ENCODE data around the gene SRD5A1. TPM values are rescaled to one million over a fixed set of nuclear protein-coding genes. Genes with fewer than 3 reads are reported as not detected.
"Not testable (repeated sequence)": the region's sequence is repeated elsewhere in the genome, so short reads cannot be mapped to it uniquely, and the experiment has no call there.

Gene SRD5A1
- total RNA-seq, 1 donor from 2014 or later = 18.7 TPM

DNA sequence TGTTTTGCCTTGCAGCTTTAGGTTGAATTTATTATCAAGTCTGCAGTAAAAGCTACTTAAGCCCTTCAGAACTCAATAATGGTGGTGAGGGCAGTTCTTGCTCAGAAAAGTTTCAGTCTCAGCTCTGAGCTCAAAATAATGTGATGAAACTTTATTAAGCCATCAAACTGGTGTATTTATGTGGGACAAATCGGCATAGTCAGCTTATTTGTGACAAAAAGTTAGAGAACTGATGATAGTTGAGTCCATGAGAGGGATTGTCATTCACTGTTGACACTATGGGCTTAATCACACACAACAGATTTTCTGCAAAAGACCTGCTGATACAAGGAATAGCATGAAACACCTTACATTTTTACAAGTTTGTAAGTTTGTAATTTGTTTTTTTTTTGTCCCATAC lies 9.4 kb downstream of the SRD5A1 start:
- no peak for DNase-seq (ENCODE audit: low read depth)

DNA sequence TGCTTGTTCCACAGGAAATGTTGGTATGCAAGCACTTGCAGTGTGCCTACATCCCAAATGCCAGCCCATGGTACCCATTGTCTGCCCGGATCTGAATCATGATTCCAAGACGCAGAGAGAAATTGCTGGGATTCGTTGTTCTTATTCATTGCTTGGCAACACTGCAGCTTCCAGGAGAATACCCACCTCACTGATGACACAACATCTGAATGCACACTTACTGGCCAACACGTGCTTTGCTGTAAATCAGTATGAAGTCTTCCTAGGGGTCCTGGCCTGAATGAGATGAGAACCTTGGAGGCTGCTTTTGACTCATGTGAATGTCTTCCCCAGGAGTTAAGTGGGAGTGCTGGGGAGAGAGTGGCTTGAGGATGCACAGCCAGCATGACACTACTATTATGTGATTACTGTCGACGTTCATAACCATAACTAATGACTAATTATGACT lies 11.6 kb downstream of the SRD5A1 start:
- no peak for DNase-seq (ENCODE audit: low read depth)

DNA sequence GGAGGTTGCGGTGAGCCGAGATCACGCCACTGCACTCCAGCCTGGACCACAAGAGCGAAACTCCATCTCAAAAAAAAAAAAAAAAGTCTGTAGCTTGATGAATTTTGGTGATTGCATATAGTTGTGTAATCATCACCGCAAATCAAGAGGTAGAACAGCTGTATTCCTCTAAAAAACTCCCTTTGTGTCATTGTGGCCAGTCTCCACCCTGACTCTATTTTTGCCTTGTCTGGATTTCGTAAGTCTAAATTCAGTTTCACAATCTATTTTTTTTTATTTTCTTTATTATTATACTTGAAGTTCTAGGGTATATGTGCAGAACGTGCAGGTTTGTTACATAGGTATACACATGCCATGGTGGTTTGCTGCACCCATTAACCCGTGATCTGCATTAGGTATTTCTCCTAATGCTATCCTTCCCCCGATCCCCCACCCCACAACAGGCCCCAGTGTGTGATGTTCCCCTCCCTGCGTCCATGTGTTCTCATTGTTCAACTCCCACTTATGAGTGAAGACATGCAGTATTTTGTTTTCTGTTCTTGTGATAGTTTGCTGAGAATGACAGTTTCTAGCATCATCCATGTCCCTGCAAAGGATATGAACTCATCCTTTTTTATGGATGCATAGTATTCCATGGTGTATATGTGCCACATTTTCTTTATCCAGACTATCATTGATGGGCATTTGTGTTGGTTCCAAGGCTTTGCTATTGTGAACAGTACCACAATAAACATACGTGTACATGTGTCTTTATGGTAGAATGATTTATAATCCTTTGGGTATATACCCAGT lies 12.5 kb downstream of the SRD5A1 start:
- not testable (repeated sequence) for DNase-seq (ENCODE audit: low read depth)

DNA sequence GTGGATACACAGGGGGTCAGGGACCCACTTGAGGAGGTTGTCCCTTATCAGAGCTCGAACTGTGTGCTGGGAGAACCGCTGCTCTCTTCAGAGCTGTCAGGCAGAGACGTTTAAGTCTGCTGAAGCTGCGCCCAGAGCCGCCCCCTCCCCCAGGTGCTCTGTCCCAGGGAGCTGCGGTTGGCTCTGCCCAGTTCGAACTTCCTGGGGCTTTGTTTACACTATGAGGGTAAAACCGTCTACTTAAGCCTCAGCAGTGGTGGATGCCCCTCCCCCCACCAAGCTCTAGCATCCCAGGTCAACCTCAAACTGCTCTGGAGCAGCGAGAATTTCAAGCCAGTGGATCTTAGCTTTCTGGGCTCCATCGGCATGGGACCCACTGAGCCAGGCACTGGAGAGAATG lies 15.9 kb downstream of the SRD5A1 start:
- DNase-seq (ENCODE audit: low read depth) = no peak

DNA sequence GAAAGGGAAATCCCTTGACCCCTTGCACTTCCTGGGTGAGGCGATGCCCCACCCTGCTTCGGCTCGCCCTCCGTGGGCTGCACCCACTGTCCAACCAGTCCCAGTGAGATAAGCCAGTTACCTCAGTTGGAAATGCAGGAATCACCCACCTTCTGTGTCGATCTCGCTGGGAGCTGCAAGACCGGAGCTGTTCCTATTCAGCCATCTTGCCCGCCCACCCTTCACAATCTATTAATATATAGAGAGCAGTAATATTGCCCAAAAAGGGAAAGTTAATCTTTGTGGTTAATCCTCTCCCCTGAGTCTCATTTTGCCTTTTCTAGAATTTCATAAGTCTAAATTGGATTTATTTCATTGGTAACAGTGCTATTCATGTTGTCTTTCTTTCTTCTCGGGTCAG lies 16.4 kb downstream of the SRD5A1 start:
- DNase-seq (ENCODE audit: low read depth) = no peak

DNA sequence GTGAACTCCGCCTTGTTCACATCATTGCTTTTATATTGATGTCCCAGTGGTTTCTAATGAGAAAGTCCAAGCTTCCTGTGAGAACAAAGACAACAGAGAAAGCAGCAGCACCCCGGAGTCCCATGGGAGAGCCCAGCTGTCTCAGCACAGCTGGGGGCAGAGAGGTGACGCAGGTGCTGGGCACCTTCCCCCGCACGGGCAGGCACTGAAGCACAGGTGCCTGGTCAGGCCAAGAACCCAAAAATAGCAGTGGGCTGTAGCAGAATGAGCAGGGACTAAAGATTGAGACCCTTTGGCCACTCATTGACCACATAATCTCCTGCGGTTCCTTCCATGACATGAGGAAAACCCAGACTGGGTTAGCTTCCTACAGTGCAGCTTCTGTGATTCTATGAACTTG lies 18.8 kb downstream of the SRD5A1 start:
- peak; percentile 69 for DNase-seq (ENCODE audit: low read depth)

- no peak for DNase-seq (ENCODE audit: low read depth)
These were observed 22.2 kb downstream of the SRD5A1 start for GRCh38 chr5:6655432-6655831.

GRCh38 chr5:6656680-6657079 lies 23.4 kb downstream of the SRD5A1 start:
- peak; percentile 15 for DNase-seq (ENCODE audit: low read depth)

DNA sequence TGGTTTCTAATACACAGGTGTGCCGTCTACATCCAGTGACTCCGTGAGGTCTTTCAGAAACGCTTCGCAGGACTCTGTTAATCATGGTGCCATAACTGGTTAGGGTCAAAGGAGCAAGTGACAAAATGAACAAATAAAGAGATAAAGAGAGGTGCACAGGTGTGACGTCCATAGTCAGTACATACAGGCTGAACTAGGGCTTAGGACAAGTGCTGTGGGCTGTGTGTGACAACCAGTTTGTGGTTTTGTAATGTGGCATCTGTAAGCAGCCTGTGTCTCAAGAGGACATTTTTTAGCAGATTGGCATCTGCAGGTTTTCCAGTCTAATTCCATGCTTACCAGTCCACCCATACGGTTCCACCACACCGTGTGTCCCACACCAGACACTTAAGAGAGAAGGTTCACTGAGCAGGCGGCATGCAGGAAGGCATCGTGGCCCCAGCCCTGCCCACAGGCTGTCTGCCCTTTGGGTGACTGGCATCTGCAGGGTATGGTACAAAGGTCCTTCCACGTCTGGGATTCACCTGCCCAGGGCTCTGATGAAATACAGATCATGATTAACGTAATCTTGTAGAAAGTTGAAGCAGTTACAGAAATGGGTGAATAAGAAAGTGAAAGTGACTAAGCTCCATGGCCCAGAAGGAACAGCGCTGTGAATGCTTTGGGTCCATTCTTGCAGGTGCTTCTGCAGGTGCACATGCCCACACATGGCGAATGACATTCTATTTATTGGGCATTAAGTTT lies 26.9 kb downstream of the SRD5A1 start:
- DNase-seq (ENCODE audit: low read depth) = no peak

GRCh38 chr5:6660688-6661087 lies 27.4 kb downstream of the SRD5A1 start:
- no peak for DNase-seq (ENCODE audit: low read depth)

DNA sequence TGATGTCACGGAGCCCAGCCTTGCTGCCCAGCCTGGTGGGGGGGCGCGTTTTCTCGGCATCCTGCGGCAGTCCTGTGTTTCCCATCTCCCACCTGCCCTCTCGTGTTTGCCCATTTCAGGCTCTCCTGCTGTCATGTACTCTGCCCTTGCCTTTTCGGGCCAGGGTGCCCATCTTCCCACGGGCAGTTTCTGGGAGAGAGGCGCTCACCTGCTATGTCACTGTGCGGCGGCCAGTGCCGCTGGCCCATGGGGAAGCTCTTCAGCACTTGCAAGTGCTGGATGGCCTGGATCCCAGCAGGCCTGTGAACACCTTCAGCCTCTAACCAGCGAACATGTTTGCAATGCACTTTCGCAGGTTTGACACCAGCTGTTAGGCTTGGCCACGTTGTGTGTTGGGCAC lies 33.5 kb downstream of the SRD5A1 start:
- DNase-seq (ENCODE audit: low read depth) = no peak

- DNase-seq (ENCODE audit: low read depth) = no peak
These were observed 34.4 kb downstream of the SRD5A1 start for GRCh38 chr5:6667648-6668047.

DNA sequence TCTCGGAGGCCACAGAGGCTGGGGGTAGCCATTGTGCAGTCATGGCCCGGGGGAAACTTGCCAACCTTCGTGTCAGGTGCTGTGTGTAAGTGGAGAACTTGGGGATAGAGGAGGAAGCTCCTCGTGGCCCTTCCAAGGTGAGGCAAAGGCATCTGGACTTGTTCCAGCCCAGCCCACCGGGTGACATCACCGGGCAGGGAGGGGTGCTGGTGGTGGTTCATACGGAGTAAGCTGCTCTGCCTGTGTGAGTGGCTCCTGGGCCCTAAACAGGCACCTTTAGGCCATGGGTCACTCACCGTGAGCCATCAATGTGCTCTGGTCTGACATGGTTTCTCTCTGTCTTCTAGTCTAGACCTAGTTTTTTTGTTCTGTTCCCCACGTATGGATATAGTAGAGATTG lies 35.5 kb downstream of the SRD5A1 start:
- not testable (repeated sequence) for DNase-seq (ENCODE audit: low read depth)

DNA sequence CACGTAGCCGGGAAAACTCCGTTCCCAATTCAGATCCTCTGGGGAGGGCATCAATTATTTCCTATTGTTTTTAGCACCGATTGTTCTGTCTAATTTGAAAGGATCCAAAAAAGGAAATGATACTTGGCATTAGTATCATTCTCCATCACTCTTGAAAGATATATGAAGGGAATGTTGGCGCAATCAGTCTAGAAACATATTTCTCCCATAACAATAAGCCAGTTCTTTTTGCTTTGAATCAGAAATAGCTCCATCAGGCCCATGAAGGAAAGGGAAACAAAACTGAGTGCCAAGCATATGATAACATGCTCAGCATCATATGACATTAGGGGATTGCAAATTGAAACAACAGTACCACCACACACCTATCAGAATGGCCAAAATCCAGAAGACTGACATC lies 39.8 kb downstream of the SRD5A1 start:
- no peak for DNase-seq (ENCODE audit: low read depth)

DNA sequence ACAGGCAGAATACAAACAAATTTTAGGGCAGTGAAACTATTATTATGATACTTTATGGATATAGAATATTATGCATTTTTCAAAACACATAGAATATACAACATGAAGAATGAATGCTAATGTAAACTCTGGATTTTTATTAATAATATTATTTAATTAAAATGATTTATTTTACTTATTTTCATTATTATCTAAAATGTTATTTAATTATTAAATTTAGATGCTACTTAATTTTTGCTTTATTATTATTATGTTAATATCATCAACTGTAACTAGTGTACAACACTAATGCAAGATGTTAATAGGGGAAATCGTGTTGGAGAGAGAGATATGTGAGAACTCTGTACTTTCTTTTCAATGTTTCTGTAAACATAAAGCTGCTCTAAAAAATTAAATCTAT lies 40.7 kb downstream of the SRD5A1 start:
- no peak for DNase-seq (ENCODE audit: low read depth)

DNA sequence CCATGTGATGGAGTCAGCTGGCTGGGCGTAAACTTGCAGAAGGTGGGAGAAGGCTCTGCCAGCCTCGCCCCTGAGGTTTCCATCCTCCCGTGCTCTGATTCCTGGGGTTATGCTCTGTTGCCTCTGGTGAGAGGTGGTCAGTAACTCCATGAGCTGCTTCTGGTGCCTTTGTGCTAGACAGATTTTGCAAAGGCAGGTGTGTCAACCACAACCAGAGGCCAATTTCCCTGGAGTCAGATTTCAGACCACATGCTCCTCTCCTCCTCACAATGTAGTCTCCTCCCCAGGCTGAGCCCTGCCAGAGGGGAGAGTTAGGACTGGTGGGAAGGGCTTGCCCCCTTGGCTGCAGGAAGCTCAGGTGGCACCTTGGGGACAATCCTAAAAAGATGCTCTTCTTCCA lies 41.2 kb downstream of the SRD5A1 start:
- DNase-seq (ENCODE audit: low read depth) = peak; percentile 59

- no peak for DNase-seq (ENCODE audit: low read depth)
These were observed 41.6 kb downstream of the SRD5A1 start for GRCh38 chr5:6674886-6675285.

- DNase-seq (ENCODE audit: low read depth) = no peak
These were observed 42.7 kb downstream of the SRD5A1 start for GRCh38 chr5:6675784-6676491.

DNA sequence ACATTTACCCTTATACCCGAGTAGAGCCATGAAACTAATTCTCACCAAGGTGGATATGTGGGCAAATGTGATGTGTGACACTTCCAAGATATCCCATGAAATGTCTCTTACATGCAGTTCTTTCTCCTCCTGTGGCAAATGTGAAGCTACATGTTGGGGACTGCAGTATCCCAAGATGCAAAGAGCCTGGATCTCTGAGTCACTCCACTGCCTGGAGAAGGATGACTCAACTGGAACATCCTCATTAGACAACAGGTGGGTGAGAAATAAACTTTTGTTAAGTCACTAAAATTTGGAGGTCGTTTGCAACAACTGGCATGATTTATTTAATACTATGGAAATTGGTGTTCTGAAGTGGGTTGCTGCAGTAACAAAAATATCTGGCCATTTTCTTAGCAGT lies 43.5 kb downstream of the SRD5A1 start:
- DNase-seq (ENCODE audit: low read depth) = peak; percentile 44

- DNase-seq (ENCODE audit: low read depth) = no peak
These were observed 45.1 kb downstream of the SRD5A1 start for GRCh38 chr5:6678385-6678784.

DNA sequence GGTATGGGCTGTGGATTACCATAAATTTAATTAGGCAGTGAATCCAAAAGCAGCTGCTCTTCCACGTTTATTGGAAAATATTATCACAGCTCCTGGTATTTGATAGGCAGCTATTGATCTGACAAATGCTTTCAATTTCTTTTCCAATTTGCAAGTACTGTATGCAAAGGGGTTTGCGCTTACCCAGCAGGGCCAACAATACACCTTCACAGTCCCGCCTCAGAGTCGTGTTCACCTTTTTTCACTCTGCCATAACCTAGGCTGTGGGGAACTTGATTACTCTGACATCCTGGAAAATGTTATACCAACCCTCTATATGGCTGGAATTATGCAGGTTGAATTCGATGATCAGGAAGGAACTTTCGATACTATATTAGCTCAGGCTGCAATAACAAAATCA lies 47.7 kb downstream of the SRD5A1 start:
- DNase-seq (ENCODE audit: low read depth) = no peak

- DNase-seq (ENCODE audit: low read depth) = no peak
These were observed 48.4 kb downstream of the SRD5A1 start for GRCh38 chr5:6681682-6682081.
